ENCODE data around the gene MAP3K14. TPM values are rescaled to one million over a fixed set of nuclear protein-coding genes. Genes with fewer than 3 reads are reported as not detected.
"Not testable (repeated sequence)": the region's sequence is repeated elsewhere in the genome, so short reads cannot be mapped to it uniquely, and the experiment has no call there.

Gene MAP3K14
- total RNA-seq, 4 donors from 2014 or later = 16.5 to 30.4 (median 24.7) TPM

DNA sequence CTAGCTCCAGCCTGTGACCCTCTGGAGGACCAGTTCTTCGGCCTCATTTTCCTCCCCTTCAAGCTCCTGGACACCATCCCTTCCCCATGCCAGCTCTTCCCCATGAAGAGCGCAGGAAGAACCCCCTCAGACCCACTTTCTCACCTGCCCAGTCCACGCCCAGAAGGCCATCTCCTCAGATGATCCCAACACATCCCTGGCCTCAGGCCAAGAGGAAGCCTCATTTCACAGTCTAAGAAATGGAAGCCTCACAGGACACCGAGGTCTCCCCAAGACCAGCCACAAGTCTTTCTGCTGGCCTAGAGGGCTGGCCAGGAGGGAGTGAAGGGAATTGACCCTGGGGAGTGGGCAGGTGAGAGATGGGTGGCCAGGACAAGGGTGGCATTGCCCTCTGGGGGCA lies 62.9 kb downstream of the MAP3K14 start:
- TF ChIP-seq, protein P1, sequence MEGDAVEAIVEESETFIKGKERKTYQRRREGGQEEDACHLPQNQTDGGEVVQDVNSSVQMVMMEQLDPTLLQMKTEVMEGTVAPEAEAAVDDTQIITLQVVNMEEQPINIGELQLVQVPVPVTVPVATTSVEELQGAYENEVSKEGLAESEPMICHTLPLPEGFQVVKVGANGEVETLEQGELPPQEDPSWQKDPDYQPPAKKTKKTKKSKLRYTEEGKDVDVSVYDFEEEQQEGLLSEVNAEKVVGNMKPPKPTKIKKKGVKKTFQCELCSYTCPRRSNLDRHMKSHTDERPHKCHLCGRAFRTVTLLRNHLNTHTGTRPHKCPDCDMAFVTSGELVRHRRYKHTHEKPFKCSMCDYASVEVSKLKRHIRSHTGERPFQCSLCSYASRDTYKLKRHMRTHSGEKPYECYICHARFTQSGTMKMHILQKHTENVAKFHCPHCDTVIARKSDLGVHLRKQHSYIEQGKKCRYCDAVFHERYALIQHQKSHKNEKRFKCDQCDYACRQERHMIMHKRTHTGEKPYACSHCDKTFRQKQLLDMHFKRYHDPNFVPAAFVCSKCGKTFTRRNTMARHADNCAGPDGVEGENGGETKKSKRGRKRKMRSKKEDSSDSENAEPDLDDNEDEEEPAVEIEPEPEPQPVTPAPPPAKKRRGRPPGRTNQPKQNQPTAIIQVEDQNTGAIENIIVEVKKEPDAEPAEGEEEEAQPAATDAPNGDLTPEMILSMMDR (IDR thresholded peaks at IDR 0.05) = no peak
- TF ChIP-seq POLR2A (IDR thresholded peaks at IDR 0.05) = no peak
- Histone ChIP-seq H3K9me3 (no peaks in the 10 kb centered on the region), H3K4me1 (peaks cover 0 to 8% (median 5%) of the 10 kb centered on the region in 4 donors), H3K27ac (peak overlapping the region in 1 of 4 donors; percentile 46), H3K27me3 (no peaks in the 10 kb centered on the region), H3K4me3 (no peak overlapping the region), H3K36me3 (no peaks in the 10 kb centered on the region)
- DNase-seq = no peak

DNA sequence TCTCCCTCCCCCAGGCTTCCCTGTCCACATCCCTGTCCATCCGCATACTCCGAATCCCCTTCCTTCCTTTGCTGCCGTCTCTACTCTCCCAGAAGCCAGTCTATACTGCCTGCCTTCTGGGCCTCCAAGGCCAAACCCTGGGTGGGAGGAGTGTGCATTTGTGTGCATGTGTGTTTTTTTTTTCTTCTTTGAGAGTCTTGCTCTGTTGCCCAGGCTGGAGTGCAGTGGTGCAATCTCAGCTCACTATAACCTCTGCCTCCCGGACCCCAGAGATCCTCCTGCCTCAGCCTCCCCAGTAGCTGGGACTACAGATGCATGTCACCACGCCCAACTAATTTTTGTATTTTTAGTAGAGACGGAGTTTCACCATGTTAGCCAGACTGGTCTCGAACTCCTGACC lies 63.6 kb downstream of the MAP3K14 start:
- not testable (repeated sequence) for DNase-seq, H3K4me3 ChIP-seq, H3K9me3 ChIP-seq, H3K27me3 ChIP-seq, H3K36me3 ChIP-seq
- peaks cover 0 to 14% (median 7%) of the 10 kb centered on the region in 4 donors for H3K4me1 ChIP-seq
- peak overlapping the region in 3 of 4 donors; percentile 31 to 46 (median 46) for H3K27ac ChIP-seq

DNA sequence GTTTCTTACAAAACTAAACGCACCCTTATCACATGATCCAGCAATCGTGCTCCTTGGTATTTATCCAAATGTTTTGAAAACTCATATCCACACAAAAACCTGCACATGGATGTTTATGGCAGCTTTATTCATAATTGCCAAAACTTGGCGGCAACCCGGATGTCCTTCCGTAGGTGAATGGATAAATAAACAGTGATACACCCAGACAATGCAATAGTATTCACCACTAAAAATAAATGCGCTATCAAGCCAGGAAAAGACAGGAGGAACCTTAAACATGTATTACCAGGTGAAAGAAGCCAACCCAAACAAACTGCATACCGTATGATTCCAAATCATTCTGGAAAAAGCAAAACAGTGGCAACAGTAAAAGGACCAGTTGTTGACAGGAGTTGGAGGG lies 64.9 kb downstream of the MAP3K14 start:
- Histone ChIP-seq H3K36me3 (no peaks in the 10 kb centered on the region), H3K27me3 (no peaks in the 10 kb centered on the region), H3K4me1 (peaks cover 0 to 20% (median 8%) of the 10 kb centered on the region in 4 donors), H3K27ac (peak overlapping the region in 3 of 4 donors; percentile 3 to 49 (median 31)), H3K4me3 (no peak overlapping the region), H3K9me3 (no peaks in the 10 kb centered on the region)
- TF ChIP-seq POLR2A (IDR thresholded peaks at IDR 0.05) = no peak
- TF ChIP-seq, protein P1 (IDR thresholded peaks at IDR 0.05) = no peak
- no peak for DNase-seq

DNA sequence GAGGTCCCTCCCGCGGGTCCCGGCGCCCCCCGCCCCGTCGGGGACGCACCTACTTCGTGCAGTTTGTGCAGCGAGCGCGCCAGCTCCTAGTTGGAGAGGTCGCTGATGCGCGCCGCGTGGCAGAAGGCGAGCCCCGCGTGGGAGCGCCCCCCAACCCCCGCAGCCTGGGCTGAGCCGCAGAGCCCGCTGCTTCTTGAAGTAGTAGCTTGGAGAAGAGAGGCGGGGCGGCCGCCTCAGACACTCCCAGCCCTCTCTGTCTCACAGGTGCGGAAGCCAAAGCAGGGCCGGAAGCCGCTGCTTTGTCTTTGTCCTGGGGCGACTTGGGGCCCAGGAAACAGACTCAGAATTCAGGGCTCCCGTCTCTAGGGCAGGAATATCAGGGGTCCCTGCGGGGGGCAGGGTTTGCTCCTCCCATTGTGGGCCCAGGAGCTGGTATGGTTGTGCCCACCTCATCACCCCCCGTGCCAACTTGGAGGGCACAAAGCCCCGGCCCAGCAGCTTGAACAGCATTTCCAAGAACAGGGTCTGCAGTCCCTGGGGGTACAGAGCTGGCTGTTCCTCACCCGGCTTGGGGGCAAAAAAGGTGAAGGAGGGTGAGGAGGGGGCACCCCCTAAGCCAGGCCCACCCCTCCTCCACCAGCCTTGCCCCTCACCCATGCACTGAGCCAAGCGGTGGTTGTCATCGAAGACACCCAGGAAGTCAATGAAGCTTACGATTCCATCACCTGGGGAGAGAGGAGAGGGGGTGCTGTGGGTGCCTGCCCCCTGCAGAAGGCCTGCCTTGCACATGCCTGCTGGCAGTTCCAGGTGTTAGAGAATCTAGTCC lies 68.5 kb downstream of the MAP3K14 start:
- Histone ChIP-seq H3K27ac (peak overlapping the region; percentile 86 to 96 (median 88)), H3K36me3 (no peaks in the 10 kb centered on the region), H3K27me3 (no peaks in the 10 kb centered on the region), H3K9me3 (no peaks in the 10 kb centered on the region), H3K4me3 (peak overlapping the region; percentile 57 to 83 (median 70)), H3K4me1 (peaks cover 0 to 36% (median 8%) of the 10 kb centered on the region in 4 donors)
- peak; percentile 82 to 94 (median 86) for DNase-seq
- TF ChIP-seq, protein P1 (IDR thresholded peaks at IDR 0.05) = no peak
- peak in 1 of 2 donors; percentile 49 for TF ChIP-seq POLR2A (IDR thresholded peaks at IDR 0.05)

DNA sequence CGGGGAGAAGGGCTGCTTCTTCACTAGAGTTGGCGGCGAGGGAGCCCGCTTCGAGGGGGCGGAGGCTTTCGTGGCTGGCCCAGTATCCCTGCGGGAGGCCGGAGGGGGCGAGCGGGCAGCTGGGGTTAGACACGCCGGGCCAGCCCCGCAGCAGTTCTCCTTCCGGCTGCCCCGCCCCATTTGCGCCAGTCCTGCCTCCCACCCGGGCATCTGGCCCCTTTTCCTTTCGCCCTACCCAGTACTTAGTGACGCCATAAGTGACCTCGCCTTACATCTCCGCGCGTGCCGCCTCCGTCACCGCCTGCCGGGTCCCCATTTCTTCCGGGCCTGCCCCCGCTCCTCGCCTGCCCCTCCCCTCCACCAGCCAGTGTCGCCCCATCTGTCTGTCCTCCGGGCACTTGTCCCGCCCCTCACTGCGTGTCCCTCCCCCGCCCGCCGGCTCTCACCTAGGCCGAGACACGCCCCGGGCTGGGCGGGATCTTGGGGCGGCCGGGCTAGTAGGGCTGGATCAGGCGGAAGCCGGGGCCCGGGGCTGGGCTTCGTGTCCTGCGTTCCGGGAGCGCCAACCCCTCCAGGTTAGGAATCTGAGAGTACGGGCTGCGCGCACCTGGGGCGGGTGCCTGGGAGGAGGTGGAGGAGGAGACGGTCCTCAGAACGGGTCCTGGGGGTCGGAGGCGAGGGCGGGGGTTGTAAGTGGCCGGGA lies 69.2 kb downstream of the MAP3K14 start:
- peaks cover 0 to 36% (median 8%) of the 10 kb centered on the region in 4 donors for H3K4me1 ChIP-seq
- DNase-seq = peak; percentile 99 to 100 (median 99)
- peak overlapping the region; percentile 57 to 83 (median 70) for H3K4me3 ChIP-seq
- no peaks in the 10 kb centered on the region for H3K9me3 ChIP-seq
- H3K27ac ChIP-seq = peak overlapping the region; percentile 86 to 96 (median 88)
- H3K27me3 ChIP-seq = no peaks in the 10 kb centered on the region
- H3K36me3 ChIP-seq = no peaks in the 10 kb centered on the region
- peak; percentile 88 to 92 for TF ChIP-seq POLR2A (IDR thresholded peaks at IDR 0.05)
- TF ChIP-seq, protein P1 (IDR thresholded peaks at IDR 0.05) = no peak

Measured in Peyer's patch (tissue), 4 donors.